NCI-H510A treated with DMSO at 0.1 percent for 48 hours (cell line): Measurements from ENCODE around the gene CNNM2.
"Not testable (repeated sequence)": the region's sequence is repeated elsewhere in the genome, so short reads cannot be mapped to it uniquely, and the experiment has no call there.

Experiments used
- DNase-seq: peaks from one replicate; lab custom pipeline; 2025; lab: John Stamatoyannopoulos, UW

Gene CNNM2

DNA sequence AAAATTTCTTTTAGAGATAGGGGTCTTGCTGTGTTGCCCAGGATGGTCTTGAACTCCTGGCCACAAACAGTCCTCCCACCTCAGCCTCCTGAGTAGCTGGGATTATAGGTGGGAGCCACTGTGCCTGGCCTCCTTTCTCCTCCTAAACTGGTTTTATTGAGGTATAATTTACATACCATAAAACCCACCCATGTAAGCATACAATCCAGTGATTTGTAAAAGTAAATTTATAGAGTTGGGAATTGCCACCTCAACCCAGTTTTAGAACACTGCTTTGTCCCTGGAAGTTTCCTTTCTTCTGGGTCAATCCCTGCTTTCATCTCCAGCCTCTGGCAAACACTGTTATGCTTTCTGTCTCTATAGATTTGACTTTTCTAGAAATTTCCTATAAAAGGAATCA lies 49.0 kb downstream of the CNNM2 start:
- DNase-seq: no peak

DNA sequence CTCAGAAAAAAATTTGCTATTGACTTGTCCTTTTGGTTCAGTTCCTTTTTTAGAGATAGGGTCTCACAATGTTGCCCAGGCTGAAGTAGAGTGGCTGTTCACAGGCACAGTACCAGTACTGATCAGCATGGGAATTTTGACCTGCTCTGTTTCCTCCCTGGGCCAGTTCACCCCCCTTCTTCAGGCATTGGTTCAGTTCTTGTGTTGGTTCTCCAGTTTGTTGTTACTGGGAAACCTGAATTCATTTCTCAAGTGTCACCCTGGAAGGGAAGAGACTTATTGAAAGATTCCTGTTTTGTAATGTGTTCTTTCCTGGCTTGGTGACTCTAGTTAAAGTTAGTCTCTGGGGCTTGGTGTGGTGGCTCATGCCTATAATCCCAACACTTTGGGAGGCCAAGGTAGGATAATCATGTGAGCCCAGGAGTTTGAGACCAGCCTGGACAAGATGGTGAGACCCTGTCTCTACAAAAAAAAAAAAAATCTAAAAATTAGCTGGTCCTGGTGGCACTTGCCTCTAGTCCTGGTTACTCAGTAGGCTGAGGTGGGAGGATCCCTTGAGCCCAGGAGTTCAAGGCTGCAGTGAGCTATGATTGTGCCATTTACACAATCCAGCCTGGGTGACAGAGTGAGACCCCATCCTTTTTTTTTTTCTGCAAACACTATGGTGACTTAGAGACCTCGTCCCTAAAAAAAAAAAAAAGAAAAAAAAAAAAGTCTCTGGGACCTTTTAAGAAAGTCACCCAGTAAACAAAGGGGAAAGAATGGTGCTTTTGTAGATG lies 52.7 kb downstream of the CNNM2 start:
- DNase-seq: no peak

DNA sequence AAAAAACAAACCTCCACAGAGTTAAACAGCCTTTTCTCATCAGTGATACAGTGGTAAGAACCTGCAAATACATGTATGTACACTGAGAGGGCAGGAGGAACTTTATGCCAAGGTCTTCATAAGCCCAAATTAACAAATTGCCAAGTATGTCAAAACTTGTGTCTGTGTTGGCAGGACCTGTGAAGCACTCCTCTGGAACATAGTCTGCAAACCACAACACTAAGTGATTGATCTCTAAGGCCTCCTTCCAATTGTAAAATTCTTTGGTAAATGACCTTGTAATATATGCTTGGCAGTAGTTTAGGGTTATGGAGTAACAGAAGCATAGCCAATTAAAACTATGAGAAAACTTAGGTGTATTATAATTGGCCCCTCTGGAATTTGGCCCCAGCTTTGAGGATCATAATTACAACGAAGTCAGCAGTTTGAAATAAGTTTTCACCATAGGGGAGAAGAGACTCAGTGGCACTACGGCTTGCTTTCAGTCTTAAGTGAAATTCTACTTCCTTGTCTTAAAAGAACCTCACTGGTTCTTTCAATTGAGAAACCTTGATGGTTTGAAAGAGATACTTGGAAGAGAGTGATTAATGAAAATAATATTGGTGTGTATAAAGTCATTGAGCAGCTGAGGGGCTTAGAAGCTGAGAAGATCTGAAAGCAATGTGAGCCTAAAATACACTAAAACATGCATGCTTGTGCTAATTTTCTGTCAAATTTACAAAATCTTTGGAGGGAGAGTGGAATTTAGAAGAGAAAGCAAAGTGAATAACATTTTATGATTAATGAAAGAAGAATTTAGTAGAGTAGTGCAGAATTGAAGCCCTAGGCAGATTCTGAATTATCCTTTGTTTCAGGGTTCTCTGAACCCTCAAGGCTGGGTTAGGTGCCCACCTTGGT lies 57.6 kb downstream of the CNNM2 start:
- DNase-seq: no peak

GRCh38 chr10:102976380-102976726 lies 58.3 kb downstream of the CNNM2 start:
- not testable (repeated sequence) for DNase-seq

DNA sequence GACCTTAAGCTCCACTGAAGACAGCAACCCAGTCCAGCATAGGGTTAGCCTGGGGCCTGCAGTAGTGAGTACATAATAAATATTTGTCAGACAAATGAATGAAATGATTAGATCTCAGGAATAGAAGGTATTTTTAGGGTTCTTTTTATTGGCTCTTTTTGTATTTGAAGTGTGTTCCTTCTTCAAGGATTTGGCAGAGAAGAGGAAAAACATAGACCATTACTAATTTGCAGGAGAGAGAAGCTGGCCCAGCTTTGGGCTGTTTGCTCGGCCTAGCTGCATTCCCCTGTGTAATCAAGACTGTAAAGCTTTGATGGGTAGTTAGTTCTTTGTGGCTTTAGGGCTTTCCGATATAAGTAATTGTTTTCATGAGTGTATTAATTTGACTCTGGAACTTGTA lies 64.2 kb downstream of the CNNM2 start:
- no peak for DNase-seq

GRCh38 chr10:102984086-102984485 lies 66.0 kb downstream of the CNNM2 start:
- DNase-seq: no peak

DNA sequence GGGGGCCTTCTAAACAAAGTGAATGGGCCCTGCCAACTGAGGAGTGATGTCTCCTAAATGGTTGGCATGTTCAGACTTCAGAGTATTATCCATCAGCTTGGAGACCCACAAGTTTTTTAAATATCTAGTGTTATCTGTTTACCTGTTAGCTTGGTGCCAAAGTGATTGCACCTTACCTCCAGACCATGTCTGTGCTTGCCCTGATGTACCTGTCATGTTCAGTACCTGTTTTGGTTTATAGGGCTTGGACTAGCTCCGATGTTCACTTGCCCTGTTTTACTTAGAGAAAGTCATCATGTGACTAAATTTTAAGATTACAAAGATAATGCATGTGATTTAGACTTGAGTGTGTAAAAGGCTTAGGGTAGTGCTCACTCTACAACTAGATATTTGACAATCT lies 67.7 kb downstream of the CNNM2 start:
- DNase-seq: no peak

DNA sequence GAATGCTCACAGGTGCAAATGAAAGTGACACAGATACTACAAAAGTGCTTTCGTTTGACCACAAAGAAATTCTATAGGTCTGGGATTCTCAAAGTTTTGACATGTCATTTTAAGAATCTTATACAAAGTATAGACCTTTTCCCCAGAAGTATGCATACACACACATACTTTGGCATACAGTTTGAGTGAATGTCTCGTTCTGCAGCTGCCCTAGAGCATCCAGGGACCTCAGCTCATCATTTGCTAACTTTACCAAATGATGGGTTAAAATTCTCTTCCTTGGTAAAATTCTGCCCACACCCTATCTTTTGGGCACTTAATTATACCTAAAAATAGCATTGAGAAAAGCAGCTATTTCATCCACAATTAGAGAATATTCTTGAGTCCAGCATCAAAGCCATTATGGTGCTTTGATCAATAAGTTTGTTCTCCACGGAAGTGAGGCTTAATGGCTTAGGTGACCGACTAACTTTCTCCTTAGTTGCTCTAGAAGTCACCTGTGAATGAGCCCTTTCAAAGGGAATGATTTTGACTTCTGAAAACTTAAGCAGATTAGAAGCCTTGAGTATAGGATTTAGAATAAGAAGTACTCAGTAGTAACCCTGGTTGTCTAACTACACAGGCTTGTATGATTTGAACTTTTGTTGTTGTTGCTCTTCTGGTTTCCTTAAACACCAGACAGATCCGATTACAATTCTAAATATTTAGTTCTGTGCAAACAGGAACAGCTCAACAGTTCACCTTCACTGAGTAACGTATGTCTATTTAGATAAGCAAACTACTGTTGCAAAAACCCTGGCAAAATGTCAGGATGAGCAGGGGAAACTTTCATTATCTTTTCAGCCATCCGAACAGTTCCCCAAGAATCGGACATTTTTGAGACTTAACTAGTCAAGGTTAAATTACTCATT lies 70.6 kb downstream of the CNNM2 start:
- DNase-seq: peak; percentile 79

DNA sequence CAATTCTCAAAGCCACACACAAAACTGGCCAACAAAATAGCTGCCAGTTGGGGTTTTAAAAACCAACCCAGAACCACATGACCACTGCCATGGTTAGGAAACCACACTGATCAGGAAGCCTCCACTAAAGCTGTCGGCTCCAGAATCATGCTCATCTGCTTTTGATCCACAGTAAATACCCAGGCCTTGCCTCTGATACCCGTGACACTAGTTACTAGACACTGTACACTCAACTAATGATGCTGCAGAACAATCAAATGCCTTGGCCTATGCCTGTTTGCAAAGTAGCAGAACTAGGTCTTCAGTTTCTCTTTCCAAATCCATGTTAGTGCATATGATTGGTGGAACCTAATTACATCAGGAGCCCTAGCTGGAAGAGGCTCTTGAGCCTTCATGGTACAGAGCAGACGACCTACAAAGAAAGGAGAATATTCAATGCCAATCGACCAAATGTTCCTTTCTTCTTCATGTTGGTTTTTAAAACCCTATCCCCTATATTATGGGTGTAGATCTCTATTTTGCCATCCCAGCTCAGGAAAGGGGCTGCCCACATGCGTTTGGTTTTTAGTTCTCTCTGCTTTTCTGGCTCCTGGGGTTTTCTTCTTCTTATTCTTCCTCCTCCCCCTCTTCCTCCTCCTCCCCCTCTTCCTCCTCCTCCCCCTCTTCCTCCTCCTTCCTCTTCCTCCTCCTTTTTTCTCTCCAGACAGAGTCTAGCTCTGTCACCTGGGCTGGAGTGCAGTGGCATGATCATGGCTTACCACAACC lies 76.6 kb downstream of the CNNM2 start:
- DNase-seq: peak; percentile 50

GRCh38 chr10:102996876-102997275 lies 78.8 kb downstream of the CNNM2 start:
- no peak for DNase-seq

DNA sequence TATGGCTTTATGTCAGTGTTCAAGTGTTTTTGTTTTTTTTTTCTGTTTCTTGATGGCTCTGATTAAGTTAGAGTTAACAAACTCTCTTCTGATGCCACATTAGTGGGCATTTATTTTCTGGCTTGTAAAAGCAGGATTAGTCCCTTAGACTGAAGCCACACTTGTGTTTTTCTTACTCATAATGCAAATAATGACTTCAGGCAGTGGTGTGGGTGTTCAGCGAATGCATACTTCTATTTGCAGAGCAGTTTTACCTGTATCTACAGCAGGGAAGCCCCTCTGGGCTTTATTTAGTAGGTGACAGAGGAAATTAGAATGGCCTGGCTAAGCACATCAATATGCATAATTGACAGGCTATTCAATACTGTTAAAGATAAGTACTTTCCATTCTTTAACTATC lies 79.9 kb downstream of the CNNM2 start:
- no peak for DNase-seq

DNA sequence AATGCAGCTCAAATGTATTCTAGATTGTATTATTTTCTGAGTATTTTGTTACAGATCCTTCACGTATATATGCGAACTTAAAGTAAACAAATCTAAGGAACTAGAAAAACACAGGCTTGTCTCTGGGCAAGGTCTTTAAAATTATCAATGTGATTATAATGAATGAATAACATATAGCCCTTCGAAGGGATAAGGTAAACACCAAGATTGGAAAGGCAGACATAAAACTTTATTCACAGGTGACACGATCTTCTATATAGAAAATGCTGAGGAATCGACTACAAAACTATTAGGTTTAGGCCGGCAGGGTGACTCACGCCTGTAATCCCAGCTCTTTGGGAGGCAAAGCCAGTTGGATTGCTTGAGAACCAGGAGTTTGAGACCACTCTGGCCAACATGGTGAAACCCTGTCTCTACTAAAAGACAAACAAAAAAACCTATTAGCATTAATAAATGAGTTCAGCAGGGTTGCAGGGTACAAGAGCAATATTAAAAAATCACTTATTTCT lies 80.4 kb downstream of the CNNM2 start:
- DNase-seq: no peak

- DNase-seq: not testable (repeated sequence)
Observed at GRCh38 chr10:103000050-103000449, 82.0 kb downstream of the CNNM2 start.

DNA sequence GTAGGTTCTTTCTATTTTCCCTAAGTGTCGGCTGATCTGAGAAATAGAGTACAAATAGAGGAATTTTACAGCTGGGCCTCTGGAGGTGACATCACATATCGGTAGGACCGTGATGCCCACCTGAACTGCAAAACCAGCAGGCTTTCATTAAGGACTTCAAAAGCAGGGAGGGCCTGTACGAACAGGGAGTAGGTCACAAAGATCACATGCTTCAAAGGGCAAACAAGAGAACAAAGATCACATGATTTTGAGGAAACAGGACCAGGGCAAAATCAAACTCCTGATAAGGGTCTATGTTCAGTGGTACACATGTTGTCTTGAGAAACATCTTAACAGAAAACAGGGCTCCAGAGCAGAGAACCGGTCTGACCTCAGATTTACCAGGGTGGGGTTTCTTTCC lies 88.9 kb downstream of the CNNM2 start:
- DNase-seq: no peak

DNA sequence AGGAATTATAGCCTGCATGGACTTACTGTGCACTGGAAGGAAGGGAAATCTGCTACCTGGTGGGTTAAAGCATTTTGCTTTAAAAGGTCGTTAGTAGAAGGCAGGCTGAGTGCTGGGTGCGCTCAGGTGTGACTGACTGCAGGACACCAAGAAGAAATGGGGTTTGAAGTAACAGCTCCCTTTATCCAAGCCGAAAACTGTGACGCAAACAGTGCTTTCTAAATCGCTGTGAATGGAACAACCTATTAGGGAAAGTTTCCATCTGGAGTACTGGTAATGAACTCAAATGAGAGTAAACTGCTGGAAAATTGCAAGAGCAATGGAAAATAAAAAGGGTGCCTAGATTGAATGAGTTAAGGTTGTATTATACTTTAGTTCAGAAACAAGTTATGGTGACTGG lies 95.3 kb downstream of the CNNM2 start:
- DNase-seq: no peak

DNA sequence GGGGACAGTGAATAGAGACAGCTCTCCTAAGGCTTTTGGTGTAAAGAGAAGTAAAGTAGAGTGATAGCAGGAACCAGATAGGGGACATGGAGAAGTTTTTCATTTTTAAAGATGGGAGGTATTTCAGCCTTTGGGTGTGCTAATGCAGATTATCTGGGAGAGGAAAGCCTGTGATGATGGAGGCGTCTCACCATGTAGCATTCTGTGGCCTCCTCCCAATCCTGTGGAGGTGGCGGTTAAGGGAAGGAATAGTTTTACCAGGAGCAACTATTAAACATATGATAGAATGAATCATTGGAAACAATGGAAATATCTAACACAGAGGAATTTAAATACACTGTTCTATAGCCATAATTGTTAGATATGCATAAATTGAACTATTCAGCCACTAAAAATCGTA lies 101.3 kb downstream of the CNNM2 start:
- DNase-seq: no peak

GRCh38 chr10:103021150-103021899 lies 103.2 kb downstream of the CNNM2 start:
- DNase-seq: no peak

DNA sequence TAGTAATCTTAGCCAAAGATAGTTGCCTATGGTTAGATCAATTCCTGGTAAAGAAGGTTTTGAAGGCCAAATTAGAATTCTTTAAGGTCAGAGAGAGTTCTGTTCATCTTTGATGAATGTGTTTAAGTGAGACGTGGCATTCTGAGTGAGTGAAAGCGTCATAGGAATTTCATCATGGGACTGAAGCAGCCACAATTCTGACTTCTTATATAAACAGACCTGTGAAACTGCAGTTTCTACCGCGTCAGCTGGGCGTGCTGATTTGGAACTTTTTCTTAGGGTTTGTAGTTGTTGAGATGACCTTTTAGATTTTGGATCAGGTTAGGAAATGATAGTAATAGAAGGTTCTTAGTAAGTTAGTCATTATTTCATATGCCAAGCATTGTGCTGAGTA lies 103.8 kb downstream of the CNNM2 start:
- DNase-seq: no peak

DNA sequence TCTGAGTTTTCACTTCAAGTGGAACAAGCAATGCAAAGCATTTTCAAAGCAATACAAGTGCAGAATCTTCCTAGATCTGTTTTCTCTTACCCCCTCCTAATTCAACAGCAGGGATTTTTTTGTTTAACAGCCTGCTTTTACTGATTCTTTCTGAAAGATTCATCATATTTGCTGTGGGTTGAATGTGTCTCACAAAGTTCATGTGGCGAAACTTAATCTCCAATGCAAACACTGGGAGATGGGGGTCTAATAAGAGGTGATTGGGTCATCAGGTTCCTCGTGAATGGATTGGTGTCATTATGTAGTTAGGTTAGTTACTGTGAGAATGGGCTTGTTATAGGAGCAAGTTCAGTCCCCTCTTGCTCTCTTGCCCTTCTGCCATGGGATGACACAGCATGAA lies 107.6 kb downstream of the CNNM2 start:
- no peak for DNase-seq

GRCh38 chr10:103038570-103038969 lies 120.5 kb downstream of the CNNM2 start:
- no peak for DNase-seq

DNA sequence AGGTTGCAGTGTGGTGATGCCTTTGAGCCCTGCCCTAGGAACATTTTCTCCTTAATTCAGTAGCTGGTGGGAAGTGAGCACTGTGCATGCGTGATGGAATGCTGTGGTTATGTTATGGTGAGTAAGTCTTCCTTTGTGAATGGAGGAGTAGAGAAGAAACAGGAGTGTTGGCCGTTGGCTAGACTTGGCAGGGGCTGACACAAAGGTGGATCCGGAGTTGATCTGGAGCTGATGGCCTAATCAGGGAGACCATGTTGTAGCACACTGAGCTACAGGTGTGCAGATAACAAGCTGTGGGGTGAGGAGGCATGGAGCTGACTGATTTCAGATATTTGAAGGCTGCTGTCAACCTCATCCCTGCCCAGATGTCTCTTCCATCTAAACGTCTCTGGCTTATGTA lies 122.3 kb downstream of the CNNM2 start:
- no peak for DNase-seq
